Right lobe of liver (tissue), 4 donors: ENCODE data around the gene SH3GL1.

Source experiments
- POLR2A ChIP-seq: fragments of 450-650 bp; IDR thresholded peaks from one replicate; pipeline ENCODE4 v1.6.1; 2017; ENCODE audit warnings: antibody characterized with exemption, mild to moderate bottlenecking
- TF ChIP-seq, protein P1 (sequence below), 4 donors: fragments of 200-600 bp in 3 of 4; fragments of 450-650 bp in 1 of 4; IDR thresholded peaks; one replicate each; pipeline versions ENCODE4 v1.5.1 to v1.8.0; 2016 to 2022; ENCODE audit warnings: antibody characterized with exemption in 4 of 4, mild to moderate bottlenecking in 2 of 4
- donor health status: DM: no; HTN: no; CAD: no.
- donor health status: DM: no; HTN: no; CAD: no.
- donor health status: DM: no; HTN: yes; CAD: no.

- TF ChIP-seq, protein P1, sequence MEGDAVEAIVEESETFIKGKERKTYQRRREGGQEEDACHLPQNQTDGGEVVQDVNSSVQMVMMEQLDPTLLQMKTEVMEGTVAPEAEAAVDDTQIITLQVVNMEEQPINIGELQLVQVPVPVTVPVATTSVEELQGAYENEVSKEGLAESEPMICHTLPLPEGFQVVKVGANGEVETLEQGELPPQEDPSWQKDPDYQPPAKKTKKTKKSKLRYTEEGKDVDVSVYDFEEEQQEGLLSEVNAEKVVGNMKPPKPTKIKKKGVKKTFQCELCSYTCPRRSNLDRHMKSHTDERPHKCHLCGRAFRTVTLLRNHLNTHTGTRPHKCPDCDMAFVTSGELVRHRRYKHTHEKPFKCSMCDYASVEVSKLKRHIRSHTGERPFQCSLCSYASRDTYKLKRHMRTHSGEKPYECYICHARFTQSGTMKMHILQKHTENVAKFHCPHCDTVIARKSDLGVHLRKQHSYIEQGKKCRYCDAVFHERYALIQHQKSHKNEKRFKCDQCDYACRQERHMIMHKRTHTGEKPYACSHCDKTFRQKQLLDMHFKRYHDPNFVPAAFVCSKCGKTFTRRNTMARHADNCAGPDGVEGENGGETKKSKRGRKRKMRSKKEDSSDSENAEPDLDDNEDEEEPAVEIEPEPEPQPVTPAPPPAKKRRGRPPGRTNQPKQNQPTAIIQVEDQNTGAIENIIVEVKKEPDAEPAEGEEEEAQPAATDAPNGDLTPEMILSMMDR (IDR thresholded peaks at IDR 0.05), result no peak
- TF ChIP-seq POLR2A, result no peak
Measured at GRCh38 chr19:4373013-4373367, 27.4 kb downstream of the SH3GL1 start.
